ENCODE data around the gene FAM131A. TPM values are rescaled to one million over a fixed set of nuclear protein-coding genes. Genes with fewer than 3 reads are reported as not detected.
A peak's percentile ranks its signal among the peaks of the same experiment; 100 is the strongest.

FAM131A gene
- total and polyA plus RNA-seq, 9 of the 15 experiments (the other 6 are each of a cell fraction or from before 2014, with no cell fraction given) = 0.48 to 11.1 (median 4.3) TPM

GRCh38 chr3:184361932-184362667 is 24.7 kb downstream of the FAM131A start (continued):
- TF ChIP-seq, protein P1, sequence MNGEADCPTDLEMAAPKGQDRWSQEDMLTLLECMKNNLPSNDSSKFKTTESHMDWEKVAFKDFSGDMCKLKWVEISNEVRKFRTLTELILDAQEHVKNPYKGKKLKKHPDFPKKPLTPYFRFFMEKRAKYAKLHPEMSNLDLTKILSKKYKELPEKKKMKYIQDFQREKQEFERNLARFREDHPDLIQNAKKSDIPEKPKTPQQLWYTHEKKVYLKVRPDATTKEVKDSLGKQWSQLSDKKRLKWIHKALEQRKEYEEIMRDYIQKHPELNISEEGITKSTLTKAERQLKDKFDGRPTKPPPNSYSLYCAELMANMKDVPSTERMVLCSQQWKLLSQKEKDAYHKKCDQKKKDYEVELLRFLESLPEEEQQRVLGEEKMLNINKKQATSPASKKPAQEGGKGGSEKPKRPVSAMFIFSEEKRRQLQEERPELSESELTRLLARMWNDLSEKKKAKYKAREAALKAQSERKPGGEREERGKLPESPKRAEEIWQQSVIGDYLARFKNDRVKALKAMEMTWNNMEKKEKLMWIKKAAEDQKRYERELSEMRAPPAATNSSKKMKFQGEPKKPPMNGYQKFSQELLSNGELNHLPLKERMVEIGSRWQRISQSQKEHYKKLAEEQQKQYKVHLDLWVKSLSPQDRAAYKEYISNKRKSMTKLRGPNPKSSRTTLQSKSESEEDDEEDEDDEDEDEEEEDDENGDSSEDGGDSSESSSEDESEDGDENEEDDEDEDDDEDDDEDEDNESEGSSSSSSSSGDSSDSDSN (IDR thresholded peaks at IDR 0.05; ENCODE audit: borderline replicate concordance in 1 of 2, low read depth in 2 of 2, low read length in 2 of 2) = peak in 1 of 2 experiments; percentile 44; a peak in 1 of 4 replicates
- no peak for TF ChIP-seq ZEB2 (IDR thresholded peaks at IDR 0.05)
- TF ChIP-seq, protein P2, sequence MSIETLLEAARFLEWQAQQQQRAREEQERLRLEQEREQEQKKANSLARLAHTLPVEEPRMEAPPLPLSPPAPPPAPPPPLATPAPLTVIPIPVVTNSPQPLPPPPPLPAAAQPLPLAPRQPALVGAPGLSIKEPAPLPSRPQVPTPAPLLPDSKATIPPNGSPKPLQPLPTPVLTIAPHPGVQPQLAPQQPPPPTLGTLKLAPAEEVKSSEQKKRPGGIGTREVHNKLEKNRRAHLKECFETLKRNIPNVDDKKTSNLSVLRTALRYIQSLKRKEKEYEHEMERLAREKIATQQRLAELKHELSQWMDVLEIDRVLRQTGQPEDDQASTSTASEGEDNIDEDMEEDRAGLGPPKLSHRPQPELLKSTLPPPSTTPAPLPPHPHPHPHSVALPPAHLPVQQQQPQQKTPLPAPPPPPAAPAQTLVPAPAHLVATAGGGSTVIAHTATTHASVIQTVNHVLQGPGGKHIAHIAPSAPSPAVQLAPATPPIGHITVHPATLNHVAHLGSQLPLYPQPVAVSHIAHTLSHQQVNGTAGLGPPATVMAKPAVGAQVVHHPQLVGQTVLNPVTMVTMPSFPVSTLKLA (conservative IDR thresholded peaks at IDR 0.05) = peak; percentile 1 to 72; a peak in 1 of 4 replicates
- TF ChIP-seq KLF13 (tag; IDR thresholded peaks at IDR 0.05; ENCODE audit: borderline replicate concordance, low read depth) = no peak
- no peak for TF ChIP-seq ZNF212 (CRISPR knock-in tag; IDR thresholded peaks at IDR 0.05)
